ENCODE results near the gene SLAMF7. TPM values are rescaled to one million over a fixed set of nuclear protein-coding genes. Genes with fewer than 3 reads are reported as not detected.

SLAMF7 gene
- total RNA-seq, 1 donor = 12.9 TPM

- Histone ChIP-seq H3K9me3 (ENCODE audit: low read depth, low read length) (no peaks in the 10 kb centered on the region), H3K27me3 (ENCODE audit: insufficient read depth, low read length) (no peaks in the 10 kb centered on the region), H3K4me1 (ENCODE audit: insufficient read depth, low read length) (peaks cover 65% of the 10 kb centered on the region), H3K4me3 (ENCODE audit: low read length) (no peak overlapping the region)
Measured at GRCh38 chr1:160747717-160748116, 8.7 kb downstream of the SLAMF7 start.

GRCh38 chr1:160748181-160748877 lies 9.3 kb downstream of the SLAMF7 start:
- H3K4me3 ChIP-seq (ENCODE audit: low read length) = no peak overlapping the region
- no peaks in the 10 kb centered on the region for H3K9me3 ChIP-seq (ENCODE audit: low read depth, low read length)
- H3K4me1 ChIP-seq (ENCODE audit: insufficient read depth, low read length) = peaks cover 59% of the 10 kb centered on the region
- no peaks in the 10 kb centered on the region for H3K27me3 ChIP-seq (ENCODE audit: insufficient read depth, low read length)

- H3K9me3 ChIP-seq (ENCODE audit: low read depth, low read length) = no peaks in the 10 kb centered on the region
- no peaks in the 10 kb centered on the region for H3K27me3 ChIP-seq (ENCODE audit: insufficient read depth, low read length)
- no peak overlapping the region for H3K4me3 ChIP-seq (ENCODE audit: low read length)
- peaks cover 54% of the 10 kb centered on the region for H3K4me1 ChIP-seq (ENCODE audit: insufficient read depth, low read length)
Measured at GRCh38 chr1:160748878-160749269, 9.8 kb downstream of the SLAMF7 start.

- no peaks in the 10 kb centered on the region for H3K27me3 ChIP-seq (ENCODE audit: insufficient read depth, low read length)
- H3K4me1 ChIP-seq (ENCODE audit: insufficient read depth, low read length) = peaks cover 44% of the 10 kb centered on the region
- H3K9me3 ChIP-seq (ENCODE audit: low read depth, low read length) = no peaks in the 10 kb centered on the region
- no peak overlapping the region for H3K4me3 ChIP-seq (ENCODE audit: low read length)
Measured at GRCh38 chr1:160750608-160751007, 11.6 kb downstream of the SLAMF7 start.

GRCh38 chr1:160752406-160752805 lies 13.4 kb downstream of the SLAMF7 start:
- Histone ChIP-seq H3K9me3 (ENCODE audit: low read depth, low read length) (no peaks in the 10 kb centered on the region), H3K4me3 (ENCODE audit: low read length) (no peak overlapping the region), H3K4me1 (ENCODE audit: insufficient read depth, low read length) (peaks cover 48% of the 10 kb centered on the region), H3K27me3 (ENCODE audit: insufficient read depth, low read length) (no peaks in the 10 kb centered on the region)

GRCh38 chr1:160752924-160753323 lies 13.9 kb downstream of the SLAMF7 start:
- Histone ChIP-seq H3K4me1 (ENCODE audit: insufficient read depth, low read length) (peaks cover 43% of the 10 kb centered on the region), H3K27me3 (ENCODE audit: insufficient read depth, low read length) (no peaks in the 10 kb centered on the region), H3K9me3 (ENCODE audit: low read depth, low read length) (no peaks in the 10 kb centered on the region), H3K4me3 (ENCODE audit: low read length) (no peak overlapping the region)

GRCh38 chr1:160753594-160753993 lies 14.5 kb downstream of the SLAMF7 start:
- Histone ChIP-seq H3K27me3 (ENCODE audit: insufficient read depth, low read length) (no peaks in the 10 kb centered on the region), H3K4me1 (ENCODE audit: insufficient read depth, low read length) (peaks cover 37% of the 10 kb centered on the region), H3K4me3 (ENCODE audit: low read length) (no peak overlapping the region), H3K9me3 (ENCODE audit: low read depth, low read length) (no peaks in the 10 kb centered on the region)

- Histone ChIP-seq H3K27me3 (ENCODE audit: insufficient read depth, low read length) (no peaks in the 10 kb centered on the region), H3K4me3 (ENCODE audit: low read length) (no peak overlapping the region), H3K9me3 (ENCODE audit: low read depth, low read length) (no peaks in the 10 kb centered on the region), H3K4me1 (ENCODE audit: insufficient read depth, low read length) (peaks cover 18% of the 10 kb centered on the region)
Measured at GRCh38 chr1:160755461-160755860, 16.4 kb downstream of the SLAMF7 start.

- peaks cover 11% of the 10 kb centered on the region for H3K4me1 ChIP-seq (ENCODE audit: insufficient read depth, low read length)
- no peak overlapping the region for H3K4me3 ChIP-seq (ENCODE audit: low read length)
- no peaks in the 10 kb centered on the region for H3K27me3 ChIP-seq (ENCODE audit: insufficient read depth, low read length)
- H3K9me3 ChIP-seq (ENCODE audit: low read depth, low read length) = no peaks in the 10 kb centered on the region
Measured at GRCh38 chr1:160755911-160756848, 17.1 kb downstream of the SLAMF7 start.

GRCh38 chr1:160756849-160757201 lies 17.8 kb downstream of the SLAMF7 start:
- H3K9me3 ChIP-seq (ENCODE audit: low read depth, low read length) = no peaks in the 10 kb centered on the region
- H3K4me1 ChIP-seq (ENCODE audit: insufficient read depth, low read length) = peaks cover 8% of the 10 kb centered on the region
- H3K4me3 ChIP-seq (ENCODE audit: low read length) = no peak overlapping the region
- no peaks in the 10 kb centered on the region for H3K27me3 ChIP-seq (ENCODE audit: insufficient read depth, low read length)

GRCh38 chr1:160758521-160758920 lies 19.5 kb downstream of the SLAMF7 start:
- Histone ChIP-seq H3K4me1 (ENCODE audit: insufficient read depth, low read length) (peaks cover 8% of the 10 kb centered on the region), H3K9me3 (ENCODE audit: low read depth, low read length) (no peaks in the 10 kb centered on the region), H3K4me3 (ENCODE audit: low read length) (no peak overlapping the region), H3K27me3 (ENCODE audit: insufficient read depth, low read length) (no peaks in the 10 kb centered on the region)

GRCh38 chr1:160759740-160760139 lies 20.7 kb downstream of the SLAMF7 start:
- Histone ChIP-seq H3K4me1 (ENCODE audit: insufficient read depth, low read length) (peaks cover 8% of the 10 kb centered on the region), H3K9me3 (ENCODE audit: low read depth, low read length) (no peaks in the 10 kb centered on the region), H3K4me3 (ENCODE audit: low read length) (no peak overlapping the region), H3K27me3 (ENCODE audit: insufficient read depth, low read length) (no peaks in the 10 kb centered on the region)

GRCh38 chr1:160761046-160761445 lies 22.0 kb downstream of the SLAMF7 start:
- H3K27me3 ChIP-seq (ENCODE audit: insufficient read depth, low read length) = no peaks in the 10 kb centered on the region
- H3K9me3 ChIP-seq (ENCODE audit: low read depth, low read length) = no peaks in the 10 kb centered on the region
- H3K4me1 ChIP-seq (ENCODE audit: insufficient read depth, low read length) = peaks cover 8% of the 10 kb centered on the region
- no peak overlapping the region for H3K4me3 ChIP-seq (ENCODE audit: low read length)

GRCh38 chr1:160761886-160762285 lies 22.8 kb downstream of the SLAMF7 start:
- no peak overlapping the region for H3K4me3 ChIP-seq (ENCODE audit: low read length)
- H3K27me3 ChIP-seq (ENCODE audit: insufficient read depth, low read length) = no peaks in the 10 kb centered on the region
- peaks cover 10% of the 10 kb centered on the region for H3K4me1 ChIP-seq (ENCODE audit: insufficient read depth, low read length)
- H3K9me3 ChIP-seq (ENCODE audit: low read depth, low read length) = no peaks in the 10 kb centered on the region

- H3K4me3 ChIP-seq (ENCODE audit: low read length) = no peak overlapping the region
- H3K27me3 ChIP-seq (ENCODE audit: insufficient read depth, low read length) = no peaks in the 10 kb centered on the region
- H3K9me3 ChIP-seq (ENCODE audit: low read depth, low read length) = no peaks in the 10 kb centered on the region
- H3K4me1 ChIP-seq (ENCODE audit: insufficient read depth, low read length) = peaks cover 23% of the 10 kb centered on the region
Measured at GRCh38 chr1:160763993-160764392, 24.9 kb downstream of the SLAMF7 start.

Measured in mononuclear cell (primary cell).